Kasumi-1 (cell line): ENCODE results near the gene NHERF2.

Experiments
- DNase-seq, 2 experiments: peaks; one replicate each; lab custom pipeline; 2025; lab: John Stamatoyannopoulos, UW

NHERF2 gene

GRCh38 chr16:2026461-2027023 is at the start of gene NHERF2:
NHERF2 (plus strand) TSS chr16:2026902; CDS start chr16:2027006, 104 bp downstream.
- DNase-seq, result no peak

GRCh38 chr16:1976951-1977874 is 49.5 kb upstream of the NHERF2 start:
- no peak for DNase-seq

GRCh38 chr16:1977875-1978268 is 48.8 kb upstream of the NHERF2 start:
- DNase-seq, result no peak

GRCh38 chr16:1978476-1979120 is 48.1 kb upstream of the NHERF2 start:
- no peak for DNase-seq

GRCh38 chr16:1979271-1980029 is 47.3 kb upstream of the NHERF2 start:
- no peak for DNase-seq

GRCh38 chr16:1980030-1980769 is 46.5 kb upstream of the NHERF2 start:
- DNase-seq, result no peak

GRCh38 chr16:1980770-1981087 is 46.0 kb upstream of the NHERF2 start:
- DNase-seq, result no peak

- DNase-seq, result no peak
These were observed 45.3 kb upstream of the NHERF2 start, which contains the start of gene NOXO1 for GRCh38 chr16:1981398-1981836. NOXO1 (minus strand) TSS chr16:1981469; CDS start chr16:1981179, 290 bp downstream.

GRCh38 chr16:1982013-1982433 is 44.7 kb upstream of the NHERF2 start:
- no peak for DNase-seq

- no peak for DNase-seq
These were observed 43.6 kb upstream of the NHERF2 start for GRCh38 chr16:1982991-1983543.

- DNase-seq, result peak; percentile 29 to 48
These were observed 43.0 kb upstream of the NHERF2 start, which contains the start of gene GFER for GRCh38 chr16:1983544-1984346. GFER (plus strand) TSS chr16:1984193; CDS start chr16:1984219, 26 bp downstream.

- DNase-seq, result no peak
These were observed 42.1 kb upstream of the NHERF2 start for GRCh38 chr16:1984347-1985225.

- DNase-seq, result no peak
These were observed 41.1 kb upstream of the NHERF2 start for GRCh38 chr16:1985466-1986150.

GRCh38 chr16:1987198-1987597 is 39.5 kb upstream of the NHERF2 start:
- DNase-seq, result no peak

GRCh38 chr16:1989209-1990100 is 37.2 kb upstream of the NHERF2 start, which contains the start of gene SYNGR3:
SYNGR3 (plus strand) TSS chr16:1989970; CDS start chr16:1990103, 133 bp downstream.
- DNase-seq, result no peak

GRCh38 chr16:1990101-1990350 is 36.7 kb upstream of the NHERF2 start:
- DNase-seq, result no peak

GRCh38 chr16:1990351-1991134 is 36.2 kb upstream of the NHERF2 start:
- DNase-seq, result no peak
